ENCODE data around the gene DNAJC17.

DNAJC17 gene

GRCh38 chr15:40853241-40853890, 46.1 kb upstream of the DNAJC17 start:
- H3K4me2 ChIP-seq (ENCODE audit: low read length) = no peak overlapping the region
- TF ChIP-seq CTCF (IDR thresholded peaks at IDR 0.05) = no peak
- no peaks in the 10 kb centered on the region for H3K4me1 ChIP-seq
- H3K4me3 ChIP-seq (ENCODE audit: low read depth, low read length) = no peak overlapping the region
- no peak overlapping the region for H3K27ac ChIP-seq
- H3K9me3 ChIP-seq (ENCODE audit: control insufficient read depth, low read length) = no peaks in the 10 kb centered on the region
- H3K27me3 ChIP-seq (ENCODE audit: control insufficient read depth, insufficient read depth, low read length) = no peaks in the 10 kb centered on the region
- no peak overlapping the region for H2AFZ ChIP-seq
- H3K36me3 ChIP-seq (ENCODE audit: control insufficient read depth, insufficient read depth, low read length) = no peaks in the 10 kb centered on the region
- no peak overlapping the region for H3K9ac ChIP-seq
- no peaks in the 10 kb centered on the region for H3K79me2 ChIP-seq

GRCh38 chr15:40852529-40852928, 45.3 kb upstream of the DNAJC17 start:
- Histone ChIP-seq H3K36me3 (ENCODE audit: control insufficient read depth, insufficient read depth, low read length) (no peaks in the 10 kb centered on the region), H3K4me2 (ENCODE audit: low read length) (no peak overlapping the region), H3K9ac (no peak overlapping the region), H2AFZ (no peak overlapping the region), H3K79me2 (no peaks in the 10 kb centered on the region), H3K4me1 (no peaks in the 10 kb centered on the region), H3K9me3 (ENCODE audit: control insufficient read depth, low read length) (no peaks in the 10 kb centered on the region), H3K27me3 (ENCODE audit: control insufficient read depth, insufficient read depth, low read length) (no peaks in the 10 kb centered on the region), H3K4me3 (ENCODE audit: low read depth, low read length) (no peak overlapping the region), H3K27ac (no peak overlapping the region)
- no peak for TF ChIP-seq CTCF (IDR thresholded peaks at IDR 0.05)

DNA sequence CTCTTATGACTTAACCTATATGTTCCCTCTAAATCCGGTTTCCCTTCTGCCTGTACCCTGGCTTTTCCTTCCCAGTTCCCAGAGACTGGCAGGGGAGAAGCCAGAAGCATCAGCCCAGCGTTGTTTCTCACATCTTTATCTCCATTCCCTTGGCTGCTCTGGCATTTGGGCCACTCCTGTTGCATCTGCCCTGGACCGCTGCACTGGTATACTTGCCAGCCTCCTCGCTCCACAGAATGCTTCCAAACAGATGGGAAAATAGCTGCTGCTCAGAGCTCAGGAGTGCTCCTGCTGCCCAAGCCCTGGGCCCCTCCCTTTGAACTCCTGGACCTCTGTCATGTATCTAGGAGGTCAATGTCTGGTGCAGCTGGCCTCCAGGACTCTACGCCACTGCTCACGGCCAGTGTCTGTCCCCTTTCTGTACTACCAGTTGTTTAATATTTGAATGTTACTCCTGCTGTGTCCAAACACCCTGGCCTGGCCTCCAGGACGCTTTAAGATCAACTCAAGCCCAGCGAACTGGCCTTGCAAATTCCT, 43.4 kb upstream of the DNAJC17 start:
- H3K9ac ChIP-seq = no peak overlapping the region
- H3K4me2 ChIP-seq (ENCODE audit: low read length) = no peak overlapping the region
- no peak overlapping the region for H2AFZ ChIP-seq
- H3K36me3 ChIP-seq (ENCODE audit: control insufficient read depth, insufficient read depth, low read length) = no peaks in the 10 kb centered on the region
- H3K4me1 ChIP-seq = peaks cover 7% of the 10 kb centered on the region
- peaks cover 9% of the 10 kb centered on the region for H3K79me2 ChIP-seq
- no peaks in the 10 kb centered on the region for H3K27me3 ChIP-seq (ENCODE audit: control insufficient read depth, insufficient read depth, low read length)
- no peaks in the 10 kb centered on the region for H3K9me3 ChIP-seq (ENCODE audit: control insufficient read depth, low read length)
- H3K27ac ChIP-seq = no peak overlapping the region
- no peak overlapping the region for H3K4me3 ChIP-seq (ENCODE audit: low read depth, low read length)
- TF ChIP-seq CTCF (IDR thresholded peaks at IDR 0.05) = no peak

GRCh38 chr15:40847223-40847961, 40.1 kb upstream of the DNAJC17 start:
- Histone ChIP-seq H3K4me1 (peaks cover 7% of the 10 kb centered on the region), H3K4me2 (ENCODE audit: low read length) (peak overlapping the region; percentile 97), H3K27me3 (ENCODE audit: control insufficient read depth, insufficient read depth, low read length) (no peaks in the 10 kb centered on the region), H3K79me2 (peaks cover 14% of the 10 kb centered on the region), H3K36me3 (ENCODE audit: control insufficient read depth, insufficient read depth, low read length) (no peaks in the 10 kb centered on the region), H3K9me3 (ENCODE audit: control insufficient read depth, low read length) (no peaks in the 10 kb centered on the region), H3K27ac (peak overlapping the region; percentile 47), H2AFZ (no peak overlapping the region), H3K9ac (no peak overlapping the region), H3K4me3 (ENCODE audit: low read depth, low read length) (peak overlapping the region; percentile 39)
- no peak for TF ChIP-seq CTCF (IDR thresholded peaks at IDR 0.05)

All from parathyroid adenoma (tissue), 2 donors.